Stimulated activated CD4-positive, alpha-beta T cell treated with anti-CD3 and anti-CD28 coated beads, Interleukin-1b, Interleukin-23, amount 100 ng/mL, for 1 hour (primary cell): ENCODE results near the gene NKPD1.

ENCODE experiments used
- DNase-seq, 2 donors: peaks; one replicate each; pipeline ENCODE4 v3.0.0-alpha.2; 2020; ENCODE audit warnings: low read depth in 2 of 2

NKPD1 gene

GRCh38 chr19:45156011-45156630 is 4.7 kb downstream of the NKPD1 start:
- DNase-seq: no peak

- DNase-seq: no peak
Measured at GRCh38 chr19:45154064-45154827, 6.5 kb downstream of the NKPD1 start.

GRCh38 chr19:45153339-45154063 is 7.3 kb downstream of the NKPD1 start:
- DNase-seq: no peak

GRCh38 chr19:45152504-45153338 is 8.1 kb downstream of the NKPD1 start:
- no peak for DNase-seq

- no peak for DNase-seq
Measured at GRCh38 chr19:45151821-45152503, 8.8 kb downstream of the NKPD1 start.

GRCh38 chr19:45151320-45151719 is 9.5 kb downstream of the NKPD1 start:
- no peak for DNase-seq

GRCh38 chr19:45150751-45151281 is 10.0 kb downstream of the NKPD1 start:
- DNase-seq: no peak

GRCh38 chr19:45150180-45150579 is 10.6 kb downstream of the NKPD1 start:
- no peak for DNase-seq

GRCh38 chr19:45149129-45149528 is 11.7 kb downstream of the NKPD1 start:
- no peak for DNase-seq

- no peak for DNase-seq
Measured at GRCh38 chr19:45147835-45148676, 12.7 kb downstream of the NKPD1 start.

GRCh38 chr19:45146741-45147205 is 14.0 kb downstream of the NKPD1 start:
- no peak for DNase-seq

- no peak for DNase-seq
Measured at GRCh38 chr19:45146251-45146650, 14.5 kb downstream of the NKPD1 start.

GRCh38 chr19:45145270-45146189 is 15.3 kb downstream of the NKPD1 start:
- no peak for DNase-seq

GRCh38 chr19:45144431-45145269 is 16.1 kb downstream of the NKPD1 start:
- no peak for DNase-seq

GRCh38 chr19:45142726-45143110 is 18.1 kb downstream of the NKPD1 start:
- DNase-seq: no peak

GRCh38 chr19:45142016-45142725 is 18.6 kb downstream of the NKPD1 start:
- DNase-seq: no peak

GRCh38 chr19:45141203-45141900 is 19.4 kb downstream of the NKPD1 start:
- no peak for DNase-seq
